ENCODE results near the gene ZNF516.

DNA sequence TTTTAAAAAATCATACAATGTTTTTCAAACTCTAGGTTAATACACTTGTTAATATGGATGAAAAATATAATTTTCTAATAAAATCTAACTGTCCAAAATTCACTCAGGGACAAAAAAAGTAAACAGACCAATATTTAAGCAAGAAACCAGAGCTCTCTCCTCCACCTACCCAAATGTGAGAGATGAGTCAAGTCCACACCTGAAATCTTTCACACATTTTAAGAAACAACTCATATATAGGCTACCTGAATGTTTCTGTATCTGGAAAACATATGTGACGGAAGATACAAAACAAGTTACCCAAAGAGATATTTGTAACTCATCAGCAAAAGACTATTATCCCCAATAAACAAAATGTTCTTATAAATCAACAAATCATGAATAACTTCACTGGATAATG, 20.2 kb downstream of the ZNF516 start:
- TF ChIP-seq EGR1 (IDR thresholded peaks at IDR 0.05) (no peak), CEBPB (IDR thresholded peaks at IDR 0.05) (no peak), TCF12 (IDR thresholded peaks at IDR 0.05; ENCODE audit: low read depth) (no peak), TAF1 (IDR thresholded peaks at IDR 0.05; ENCODE audit: low read depth) (no peak), MAX (IDR thresholded peaks at IDR 0.05) (no peak), CREB1 (IDR thresholded peaks at IDR 0.05; ENCODE audit: low read depth) (no peak), YY1 (IDR thresholded peaks at IDR 0.05; ENCODE audit: low read depth) (no peak), NFIC (IDR thresholded peaks at IDR 0.05) (no peak), TEAD4 (IDR thresholded peaks at IDR 0.05) (no peak), EP300 (IDR thresholded peaks at IDR 0.05; ENCODE audit: borderline replicate concordance) (no peak), RAD21 (IDR thresholded peaks at IDR 0.05; ENCODE audit: low read depth) (no peak), FOXM1 (IDR thresholded peaks at IDR 0.05; ENCODE audit: borderline replicate concordance, low read depth) (no peak)
- TF ChIP-seq, protein P1, sequence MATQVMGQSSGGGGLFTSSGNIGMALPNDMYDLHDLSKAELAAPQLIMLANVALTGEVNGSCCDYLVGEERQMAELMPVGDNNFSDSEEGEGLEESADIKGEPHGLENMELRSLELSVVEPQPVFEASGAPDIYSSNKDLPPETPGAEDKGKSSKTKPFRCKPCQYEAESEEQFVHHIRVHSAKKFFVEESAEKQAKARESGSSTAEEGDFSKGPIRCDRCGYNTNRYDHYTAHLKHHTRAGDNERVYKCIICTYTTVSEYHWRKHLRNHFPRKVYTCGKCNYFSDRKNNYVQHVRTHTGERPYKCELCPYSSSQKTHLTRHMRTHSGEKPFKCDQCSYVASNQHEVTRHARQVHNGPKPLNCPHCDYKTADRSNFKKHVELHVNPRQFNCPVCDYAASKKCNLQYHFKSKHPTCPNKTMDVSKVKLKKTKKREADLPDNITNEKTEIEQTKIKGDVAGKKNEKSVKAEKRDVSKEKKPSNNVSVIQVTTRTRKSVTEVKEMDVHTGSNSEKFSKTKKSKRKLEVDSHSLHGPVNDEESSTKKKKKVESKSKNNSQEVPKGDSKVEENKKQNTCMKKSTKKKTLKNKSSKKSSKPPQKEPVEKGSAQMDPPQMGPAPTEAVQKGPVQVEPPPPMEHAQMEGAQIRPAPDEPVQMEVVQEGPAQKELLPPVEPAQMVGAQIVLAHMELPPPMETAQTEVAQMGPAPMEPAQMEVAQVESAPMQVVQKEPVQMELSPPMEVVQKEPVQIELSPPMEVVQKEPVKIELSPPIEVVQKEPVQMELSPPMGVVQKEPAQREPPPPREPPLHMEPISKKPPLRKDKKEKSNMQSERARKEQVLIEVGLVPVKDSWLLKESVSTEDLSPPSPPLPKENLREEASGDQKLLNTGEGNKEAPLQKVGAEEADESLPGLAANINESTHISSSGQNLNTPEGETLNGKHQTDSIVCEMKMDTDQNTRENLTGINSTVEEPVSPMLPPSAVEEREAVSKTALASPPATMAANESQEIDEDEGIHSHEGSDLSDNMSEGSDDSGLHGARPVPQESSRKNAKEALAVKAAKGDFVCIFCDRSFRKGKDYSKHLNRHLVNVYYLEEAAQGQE (IDR thresholded peaks at IDR 0.05; ENCODE audit: low read depth): no peak
- TF ChIP-seq, protein P2, sequence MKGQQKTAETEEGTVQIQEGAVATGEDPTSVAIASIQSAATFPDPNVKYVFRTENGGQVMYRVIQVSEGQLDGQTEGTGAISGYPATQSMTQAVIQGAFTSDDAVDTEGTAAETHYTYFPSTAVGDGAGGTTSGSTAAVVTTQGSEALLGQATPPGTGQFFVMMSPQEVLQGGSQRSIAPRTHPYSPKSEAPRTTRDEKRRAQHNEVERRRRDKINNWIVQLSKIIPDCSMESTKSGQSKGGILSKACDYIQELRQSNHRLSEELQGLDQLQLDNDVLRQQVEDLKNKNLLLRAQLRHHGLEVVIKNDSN (IDR thresholded peaks at IDR 0.05): no peak
